PC-3 (cell line): ENCODE results near the gene ICAM4.

Experiments used
- CTCF ChIP-seq: fragments of 300-600 bp; sonication (generic); conservative IDR thresholded peaks from 2 replicates; pipeline ENCODE4 v1.5.1; 2017; ENCODE audit warnings: antibody characterized with exemption, low read depth, mild to moderate bottlenecking, low read length
- EZH2 ChIP-seq: fragments of 300-600 bp; sonication (generic); IDR thresholded peaks from one replicate; pipeline ENCODE4 v1.6.1; 2017; ENCODE audit warnings: antibody characterized with exemption, mild to moderate bottlenecking, low read length; ENCODE audit not compliant: unreplicated experiment
- EZH2phosphoT487 ChIP-seq: fragments of 300-600 bp; sonication (generic); IDR thresholded peaks from 2 replicates; pipeline ENCODE4 v1.6.1; 2018; ENCODE audit warnings: mild to moderate bottlenecking, antibody characterized with exemption, low read length, borderline replicate concordance

GRCh38 chr19:10318807-10319682 lies 32.3 kb downstream of the ICAM4 start:
- TF ChIP-seq CTCF = no peak
- TF ChIP-seq EZH2 = no peak
- no peak for TF ChIP-seq EZH2phosphoT487
